ENCODE results near the gene COL20A1.
"Not testable (repeated sequence)": the region's sequence is repeated elsewhere in the genome, so short reads cannot be mapped to it uniquely, and the experiment has no call there.

The COL20A1 gene

GRCh38 chr20:63335711-63336110 is 42.7 kb downstream of the COL20A1 start:
- no peak for DNase-seq

GRCh38 chr20:63336232-63336752 is 43.3 kb downstream of the COL20A1 start:
- no peak for DNase-seq

- no peak for DNase-seq
Measured at GRCh38 chr20:63337786-63338420, 44.9 kb downstream of the COL20A1 start.

GRCh38 chr20:63339154-63340094 is 46.4 kb downstream of the COL20A1 start:
- not testable (repeated sequence) for DNase-seq

GRCh38 chr20:63340158-63340688 is 47.2 kb downstream of the COL20A1 start:
- not testable (repeated sequence) for DNase-seq

- no peak for DNase-seq
Measured at GRCh38 chr20:63342561-63343459, 49.8 kb downstream of the COL20A1 start.

GRCh38 chr20:63343460-63344445 is 50.8 kb downstream of the COL20A1 start:
- no peak for DNase-seq

GRCh38 chr20:63344616-63345327 is 51.8 kb downstream of the COL20A1 start:
- DNase-seq: no peak

GRCh38 chr20:63345328-63346100 is 52.5 kb downstream of the COL20A1 start:
- DNase-seq: no peak

GRCh38 chr20:63346131-63347080 is 53.4 kb downstream of the COL20A1 start:
- no peak for DNase-seq

GRCh38 chr20:63347081-63347741 is 54.2 kb downstream of the COL20A1 start:
- DNase-seq: no peak

- no peak for DNase-seq
Measured at GRCh38 chr20:63347950-63348827, 55.2 kb downstream of the COL20A1 start.

- DNase-seq: no peak
Measured at GRCh38 chr20:63348828-63349515, 56.0 kb downstream of the COL20A1 start.

GRCh38 chr20:63349516-63349895 is 56.5 kb downstream of the COL20A1 start:
- no peak for DNase-seq

- no peak for DNase-seq
Measured at GRCh38 chr20:63350196-63350595, 57.2 kb downstream of the COL20A1 start.

GRCh38 chr20:63350597-63351325 is 57.8 kb downstream of the COL20A1 start:
- no peak for DNase-seq
